Fibroblast of upper back skin (primary cell): ENCODE results near the gene CD200R1.

Experiments
- DNase-seq: peaks from one replicate; pipeline ENCODE4 v3.0.0-alpha.2; 2013

Gene CD200R1

GRCh38 chr3:112884678-112885290, 90.1 kb downstream of the CD200R1 start:
- no peak for DNase-seq

GRCh38 chr3:112881891-112882290, 93.0 kb downstream of the CD200R1 start:
- DNase-seq = no peak

- no peak for DNase-seq
Observed at GRCh38 chr3:112875561-112875960, 99.3 kb downstream of the CD200R1 start.

GRCh38 chr3:112874725-112875124, 100.2 kb downstream of the CD200R1 start:
- no peak for DNase-seq

- no peak for DNase-seq
Observed at GRCh38 chr3:112873632-112874031, 101.3 kb downstream of the CD200R1 start.

- no peak for DNase-seq
Observed at GRCh38 chr3:112871735-112872134, 103.2 kb downstream of the CD200R1 start.
